ENCODE results near the gene FMN2. TPM values are rescaled to one million over a fixed set of nuclear protein-coding genes. Genes with fewer than 3 reads are reported as not detected.

FMN2 gene
- total RNA-seq, 1 donor from 2014 or later = 0.52 TPM

GRCh38 chr1:240468656-240469055, 377.0 kb downstream of the FMN2 start:
- DNase-seq (no peak), ATAC-seq (no peak)
- TF ChIP-seq CTCF (IDR thresholded peaks at IDR 0.05) = no peak
- no peak overlapping the region for H3K4me3 ChIP-seq
- no peak overlapping the region for H3K27ac ChIP-seq
- no peaks in the 10 kb centered on the region for H3K36me3 ChIP-seq
- no peaks in the 10 kb centered on the region for H3K9me3 ChIP-seq
- no peaks in the 10 kb centered on the region for H3K4me1 ChIP-seq
- H3K27me3 ChIP-seq = no peaks in the 10 kb centered on the region
- intact Hi-C loops (cut with DNase I) = no loop called here

GRCh38 chr1:240474133-240474614, 382.5 kb downstream of the FMN2 start:
- intact Hi-C loops (cut with DNase I) = no loop called here
- TF ChIP-seq CTCF (IDR thresholded peaks at IDR 0.05) = no peak
- no peaks in the 10 kb centered on the region for H3K4me1 ChIP-seq
- no peak overlapping the region for H3K27ac ChIP-seq
- H3K9me3 ChIP-seq = no peaks in the 10 kb centered on the region
- no peaks in the 10 kb centered on the region for H3K36me3 ChIP-seq
- H3K4me3 ChIP-seq = no peak overlapping the region
- H3K27me3 ChIP-seq = no peaks in the 10 kb centered on the region
- DNase-seq (no peak), ATAC-seq (no peak)

GRCh38 chr1:240475832-240476231, 384.1 kb downstream of the FMN2 start:
- no peak overlapping the region for H3K27ac ChIP-seq
- no peaks in the 10 kb centered on the region for H3K9me3 ChIP-seq
- intact Hi-C loops (cut with DNase I) = no loop called here
- no peak overlapping the region for H3K4me3 ChIP-seq
- H3K4me1 ChIP-seq = no peaks in the 10 kb centered on the region
- no peaks in the 10 kb centered on the region for H3K36me3 ChIP-seq
- no peak for ATAC-seq
- no peak for TF ChIP-seq CTCF (IDR thresholded peaks at IDR 0.05)
- no peak for DNase-seq
- no peaks in the 10 kb centered on the region for H3K27me3 ChIP-seq

GRCh38 chr1:240478536-240478935, 386.9 kb downstream of the FMN2 start:
- ATAC-seq (no peak), DNase-seq (no peak)
- H3K36me3 ChIP-seq = no peaks in the 10 kb centered on the region
- H3K9me3 ChIP-seq = no peaks in the 10 kb centered on the region
- no peak overlapping the region for H3K4me3 ChIP-seq
- H3K27me3 ChIP-seq = no peaks in the 10 kb centered on the region
- no peak for TF ChIP-seq CTCF (IDR thresholded peaks at IDR 0.05)
- H3K4me1 ChIP-seq = no peaks in the 10 kb centered on the region
- H3K27ac ChIP-seq = no peak overlapping the region
- intact Hi-C loops (cut with DNase I) = no loop called here

GRCh38 chr1:240484804-240485443, 393.2 kb downstream of the FMN2 start:
- Histone ChIP-seq H3K4me3 (no peak overlapping the region), H3K4me1 (no peaks in the 10 kb centered on the region), H3K36me3 (no peaks in the 10 kb centered on the region), H3K9me3 (no peaks in the 10 kb centered on the region), H3K27me3 (no peaks in the 10 kb centered on the region), H3K27ac (no peak overlapping the region)
- ATAC-seq (no peak), DNase-seq (no peak)
- TF ChIP-seq CTCF (IDR thresholded peaks at IDR 0.05) = no peak
- intact Hi-C loops (cut with DNase I) = no loop called here

GRCh38 chr1:240486611-240487010, 394.9 kb downstream of the FMN2 start:
- ATAC-seq = no peak

More at GRCh38 chr1:240486611-240487010, 394.9 kb downstream of the FMN2 start:
- H3K4me1 ChIP-seq = no peaks in the 10 kb centered on the region
- H3K9me3 ChIP-seq = no peaks in the 10 kb centered on the region
- H3K27me3 ChIP-seq = no peaks in the 10 kb centered on the region
- H3K27ac ChIP-seq = no peak overlapping the region
- H3K4me3 ChIP-seq = no peak overlapping the region
- H3K36me3 ChIP-seq = no peaks in the 10 kb centered on the region
- TF ChIP-seq CTCF (IDR thresholded peaks at IDR 0.05) = no peak
- no peak for DNase-seq
- intact Hi-C loops (cut with DNase I) = no loop called here
